GM19452 (cell line): Measurements from ENCODE around the gene CENPS.
"Not testable (repeated sequence)": the region's sequence is repeated elsewhere in the genome, so short reads cannot be mapped to it uniquely, and the experiment has no call there.

ENCODE experiments used
- ATAC-seq: cut with Tn5 transposase; IDR thresholded peaks from one replicate; pipeline ENCODE4 v1.9.1; 2021; ENCODE audit not compliant: unreplicated experiment

Gene CENPS

GRCh38 chr1:10450156-10450814, 20.1 kb downstream of the CENPS start:
- no peak for ATAC-seq

DNA sequence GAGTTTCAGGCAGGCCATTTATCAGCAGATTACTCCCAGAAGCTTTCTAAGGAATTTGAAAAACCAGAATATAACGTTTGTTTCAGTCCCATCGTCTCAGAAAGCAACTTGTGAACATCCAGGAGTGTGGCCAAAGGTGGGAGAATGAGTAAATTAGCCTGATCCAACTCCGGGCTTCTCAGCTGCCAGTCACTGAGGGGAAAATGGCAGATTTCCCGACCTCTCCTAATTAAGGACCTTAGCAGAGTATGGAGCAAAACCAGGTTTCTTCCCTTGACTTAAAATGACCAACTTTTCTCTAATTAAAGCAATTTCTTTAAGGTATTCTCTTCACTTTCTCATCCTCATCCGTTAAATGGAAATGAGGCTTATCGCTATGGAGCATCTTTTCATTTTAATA, 20.6 kb downstream of the CENPS start:
- ATAC-seq = no peak

DNA sequence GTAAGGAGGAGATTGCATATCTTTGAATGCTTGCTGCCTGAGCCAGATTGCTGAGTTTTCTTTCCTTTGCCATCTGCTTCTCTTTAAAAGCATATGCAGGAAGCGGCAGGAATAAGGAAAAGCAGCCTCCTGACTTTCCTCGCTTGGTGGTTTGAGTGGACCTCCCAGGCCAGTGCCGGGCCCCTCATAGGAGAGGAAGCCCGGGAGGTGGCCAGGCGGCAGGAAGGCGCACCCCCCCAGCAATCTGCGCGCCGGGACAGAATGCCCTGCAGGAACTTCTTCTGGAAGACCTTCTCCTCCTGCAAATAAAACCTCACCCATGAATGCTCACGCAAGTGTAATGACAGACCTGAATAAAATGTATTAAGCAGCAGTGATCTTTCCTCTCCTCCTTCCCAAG, 21.1 kb downstream of the CENPS start:
- ATAC-seq = no peak

DNA sequence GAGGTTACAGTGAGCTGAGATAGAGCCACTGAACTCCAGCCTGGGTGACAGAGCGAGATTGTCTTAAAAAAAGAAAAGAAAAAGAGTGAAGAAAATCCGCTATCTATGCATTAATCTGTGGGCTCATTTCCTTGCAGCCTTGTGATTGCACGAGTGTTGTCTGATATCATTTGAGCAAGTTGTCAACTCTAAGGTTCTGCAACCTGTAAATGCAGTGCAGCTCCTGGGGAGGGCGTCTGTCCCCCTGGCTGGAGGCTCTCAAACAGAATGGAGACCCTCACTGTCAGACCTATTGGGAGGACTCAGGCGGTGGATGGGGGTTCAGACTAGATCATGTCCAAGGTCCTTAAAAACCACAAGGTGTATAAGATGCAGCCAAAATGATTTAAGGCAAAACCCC, 25.8 kb downstream of the CENPS start:
- no peak for ATAC-seq

DNA sequence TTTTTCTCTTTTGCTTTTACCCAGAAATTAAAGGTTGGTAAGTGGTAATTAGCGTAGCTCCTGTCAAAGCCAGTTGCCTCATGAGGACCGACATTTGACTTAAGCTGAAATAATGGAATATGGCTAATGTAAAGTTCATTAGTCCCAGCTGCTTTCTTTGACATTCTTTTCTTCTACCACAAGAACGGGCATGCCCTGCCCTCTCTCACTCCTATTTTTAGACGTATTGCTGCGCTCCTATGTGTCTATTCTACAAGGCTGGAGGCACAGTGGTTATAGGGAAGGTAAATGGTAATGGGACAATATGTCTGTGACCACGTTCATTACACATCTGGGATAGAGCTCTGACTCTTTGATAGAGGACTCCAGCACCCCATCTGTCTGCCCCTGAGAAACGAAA, 26.4 kb downstream of the CENPS start:
- ATAC-seq = no peak

DNA sequence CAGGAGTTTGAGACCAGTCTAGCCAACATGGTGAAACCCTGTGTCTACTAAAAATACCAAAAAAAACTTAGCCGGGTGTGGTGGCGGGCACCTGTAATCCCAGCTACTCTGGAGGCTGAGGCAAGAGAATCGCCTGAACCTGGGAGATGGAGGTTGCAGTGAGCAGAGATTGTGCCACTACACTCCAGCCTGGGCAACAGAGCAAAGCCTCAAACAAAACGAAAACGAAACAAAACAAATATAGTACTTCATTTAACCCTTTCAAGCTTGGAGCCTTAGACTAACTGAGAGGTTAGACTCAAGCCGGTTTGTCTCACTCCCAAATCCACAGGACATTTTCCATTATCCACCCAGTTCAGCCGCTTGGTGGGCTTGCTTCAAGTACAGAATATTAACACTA, 27.2 kb downstream of the CENPS start:
- ATAC-seq = not testable (repeated sequence)

DNA sequence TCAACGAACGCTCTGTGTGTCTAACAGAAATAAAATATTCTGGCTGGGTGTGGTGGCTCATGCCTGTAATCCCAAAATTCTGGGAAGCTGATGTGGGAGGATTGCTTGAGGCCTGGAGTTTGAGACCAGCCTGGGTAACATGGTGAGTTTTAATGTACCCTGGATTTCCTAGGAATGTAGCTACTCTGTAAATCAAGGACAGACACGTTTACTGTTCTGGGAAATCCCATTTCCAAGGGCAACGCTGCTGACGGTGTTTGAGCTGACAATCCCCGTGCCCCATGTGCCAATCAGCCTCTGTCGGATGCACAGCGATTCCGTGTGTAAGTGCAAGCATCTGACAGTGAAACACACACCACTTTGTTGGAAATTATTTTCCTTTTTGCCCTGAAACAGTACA, 27.6 kb downstream of the CENPS start:
- no peak for ATAC-seq

DNA sequence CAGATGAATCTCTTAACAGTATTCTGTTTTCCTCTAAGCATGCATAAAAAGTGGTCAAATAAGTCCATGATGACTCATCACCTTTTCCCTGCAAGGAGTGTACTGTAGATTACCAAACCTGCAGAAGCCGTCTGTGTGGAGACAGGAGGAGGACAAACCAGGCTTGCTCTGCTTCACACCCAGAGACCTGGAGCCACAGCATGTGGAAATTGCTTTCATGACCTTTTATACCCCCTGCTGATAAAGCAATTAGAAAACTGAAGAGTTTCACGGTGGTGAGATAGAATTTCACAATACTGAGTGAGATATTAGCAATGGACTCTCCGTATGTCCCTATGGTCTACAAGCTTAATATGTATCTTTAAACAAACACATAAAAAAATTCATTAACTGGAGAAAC, 29.0 kb downstream of the CENPS start:
- ATAC-seq = no peak

DNA sequence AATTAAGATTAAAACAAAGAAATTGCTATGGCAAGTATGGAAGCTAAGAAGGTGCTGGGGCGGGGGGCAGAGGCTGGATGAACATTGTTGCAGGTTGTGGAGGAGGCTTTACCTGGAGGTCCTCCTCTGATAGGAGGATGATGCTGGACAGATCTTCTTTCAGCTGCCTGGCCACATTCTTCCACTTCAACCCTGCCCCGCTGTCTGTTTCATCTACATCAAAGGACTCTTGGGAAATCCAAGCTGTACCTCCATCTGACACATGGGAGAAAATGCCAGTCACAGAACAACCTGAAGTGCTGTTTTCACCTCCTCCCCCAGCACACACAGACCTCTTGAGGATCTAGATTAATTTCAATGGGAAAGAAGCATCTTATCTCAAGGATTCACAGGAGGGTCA, 36.8 kb downstream of the CENPS start:
- no peak for ATAC-seq

DNA sequence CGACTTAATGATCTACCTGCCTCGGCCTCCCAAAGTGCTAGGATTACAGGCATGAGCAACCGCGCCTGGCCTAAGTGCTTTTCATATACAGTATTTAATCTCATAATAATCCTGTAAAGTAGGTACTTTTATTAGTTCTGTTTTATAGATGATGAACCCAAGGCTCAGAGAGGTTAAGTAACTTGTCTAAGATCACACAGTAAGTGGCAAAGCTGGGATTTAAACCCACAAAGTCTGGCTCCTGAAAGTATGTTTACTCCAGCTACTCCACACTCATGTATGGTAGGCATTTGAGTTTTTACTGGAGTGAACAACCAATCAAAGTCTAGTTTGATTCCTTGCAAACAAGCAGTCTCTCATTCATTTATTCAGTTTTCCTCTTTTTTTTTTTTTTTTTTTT, 39.8 kb downstream of the CENPS start:
- ATAC-seq = no peak

DNA sequence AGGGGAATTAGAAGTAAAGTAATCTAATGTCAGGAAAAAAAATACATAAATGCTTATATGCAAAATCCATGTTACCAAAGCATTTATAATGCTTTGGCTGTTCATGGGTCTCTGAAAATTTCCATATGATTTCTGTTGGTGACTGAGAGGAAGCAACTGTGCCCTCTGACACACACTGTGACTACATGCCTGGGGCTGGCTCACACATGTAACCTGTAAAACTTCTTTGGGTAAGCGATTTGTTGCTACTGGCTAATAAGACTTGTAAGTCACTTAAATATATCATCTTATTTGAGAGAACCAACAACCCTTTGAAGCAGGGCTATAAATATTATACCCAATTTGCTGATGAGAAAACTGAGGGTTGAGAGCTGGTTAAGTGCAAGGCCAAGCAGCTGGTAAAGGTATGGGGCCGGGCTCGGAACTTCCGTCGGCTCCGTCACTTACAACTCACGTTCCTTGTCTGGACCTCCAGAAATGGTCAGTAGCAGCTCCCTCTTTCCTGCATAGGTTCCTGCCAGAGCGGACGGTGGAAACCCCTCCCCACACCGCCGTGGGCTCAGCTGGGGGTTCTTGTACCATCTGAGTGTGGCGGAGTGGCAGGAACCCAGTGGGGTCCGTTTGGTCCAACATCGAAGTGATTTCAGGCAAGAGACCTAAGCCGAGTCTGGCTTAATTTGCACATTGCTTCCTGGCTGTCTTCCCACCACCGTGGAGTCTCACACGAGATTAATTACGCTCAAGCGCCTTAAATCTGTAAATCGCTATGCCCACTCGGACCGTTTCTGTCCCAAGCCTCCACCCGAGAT, 41.4 kb downstream of the CENPS start:
- ATAC-seq = no peak

GRCh38 chr1:10472220-10473144, 42.2 kb downstream of the CENPS start, which contains the start of gene DFFA:
Gene DFFA, minus strand, starts transcription at chr1:10472529. Its CDS starts 71 bp downstream, at chr1:10472458.
- ATAC-seq = peak; percentile 70

GRCh38 chr1:10473145-10473765, 43.0 kb downstream of the CENPS start:
- no peak for ATAC-seq

DNA sequence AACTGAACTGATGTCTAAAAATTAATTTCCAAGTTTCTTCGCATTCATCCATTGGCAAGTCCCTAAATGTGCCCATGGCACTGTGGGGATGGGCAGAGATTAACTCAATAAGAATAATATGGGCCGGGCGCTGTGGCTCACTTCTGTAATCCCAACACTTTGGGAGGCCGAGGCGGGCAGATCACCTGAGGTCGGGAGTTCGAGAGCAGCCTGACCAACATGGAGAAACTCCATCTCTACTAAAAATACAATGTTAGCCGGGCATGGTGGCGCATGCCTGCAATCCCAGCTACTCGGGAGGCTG, 44.0 kb downstream of the CENPS start:
- not testable (repeated sequence) for ATAC-seq

DNA sequence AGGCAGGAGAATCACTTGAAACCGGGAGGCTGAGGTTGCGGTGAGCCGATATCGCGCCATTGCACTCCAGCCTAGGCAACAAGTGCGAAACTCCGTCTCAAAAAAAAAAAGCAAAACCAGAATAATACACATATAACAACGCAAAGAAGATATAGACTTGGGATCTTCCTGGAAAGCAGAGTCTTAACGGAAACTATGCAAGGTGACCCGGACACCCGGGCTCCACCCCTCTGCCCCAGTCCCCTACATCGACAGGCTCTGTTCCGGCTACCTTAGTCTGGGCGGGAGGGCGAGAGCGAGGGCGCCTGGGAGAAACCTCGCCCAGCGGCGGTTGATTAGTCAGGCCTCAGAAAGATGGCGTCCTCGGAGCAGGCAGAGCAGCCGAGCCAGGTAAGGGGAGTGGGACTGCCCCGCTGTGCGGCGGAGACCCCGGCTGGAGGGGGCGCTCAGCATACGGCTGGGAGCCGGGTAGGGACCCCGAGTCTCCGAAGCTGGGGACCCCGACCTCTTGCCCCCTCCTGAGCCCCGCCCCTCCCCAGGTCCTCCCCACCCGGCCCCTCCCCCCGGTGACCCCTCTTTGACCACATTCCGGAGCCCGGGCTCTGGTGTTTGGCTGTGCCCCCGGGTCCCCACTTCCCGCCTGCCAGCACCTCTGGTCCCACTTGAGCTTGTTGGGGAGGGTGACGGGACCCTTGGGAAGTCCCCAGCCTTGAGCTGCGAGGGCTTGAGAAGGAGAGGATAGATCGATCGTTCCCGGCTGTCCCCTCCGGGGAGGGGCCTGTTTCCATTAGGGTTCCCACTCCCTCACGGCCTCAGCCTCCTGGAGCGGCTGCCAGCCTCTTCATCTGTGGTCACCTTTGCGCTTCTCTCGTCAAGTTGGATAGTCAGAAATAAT, 44.6 kb downstream of the CENPS start, which contains the start of gene PEX14:
PEX14 (plus strand) TSS at position 338 of the 895 bp plus-strand sequence; CDS start at position 355, 17 bp downstream.
- peak; percentile 57 for ATAC-seq

DNA sequence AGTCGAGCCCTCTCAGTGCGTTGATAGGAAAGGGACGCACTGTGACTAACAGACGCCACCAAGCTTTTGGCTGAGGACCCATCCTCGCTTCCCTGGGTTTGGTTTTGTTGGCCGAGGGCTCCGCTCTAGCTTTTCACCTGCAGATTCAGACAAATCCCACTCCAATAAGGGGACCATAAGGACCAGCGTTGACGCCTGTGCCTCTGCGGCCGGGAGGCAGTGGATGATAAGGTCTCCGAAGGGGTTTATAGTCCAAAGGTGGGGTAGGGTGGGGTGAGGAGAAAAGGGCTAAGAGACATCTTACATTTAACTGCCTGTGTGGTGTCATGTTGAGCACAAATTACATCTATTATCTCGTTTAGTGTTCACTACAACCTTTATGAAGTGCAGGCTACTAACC, 45.3 kb downstream of the CENPS start:
- ATAC-seq = no peak

GRCh38 chr1:10479296-10479695, 49.1 kb downstream of the CENPS start:
- ATAC-seq = no peak

DNA sequence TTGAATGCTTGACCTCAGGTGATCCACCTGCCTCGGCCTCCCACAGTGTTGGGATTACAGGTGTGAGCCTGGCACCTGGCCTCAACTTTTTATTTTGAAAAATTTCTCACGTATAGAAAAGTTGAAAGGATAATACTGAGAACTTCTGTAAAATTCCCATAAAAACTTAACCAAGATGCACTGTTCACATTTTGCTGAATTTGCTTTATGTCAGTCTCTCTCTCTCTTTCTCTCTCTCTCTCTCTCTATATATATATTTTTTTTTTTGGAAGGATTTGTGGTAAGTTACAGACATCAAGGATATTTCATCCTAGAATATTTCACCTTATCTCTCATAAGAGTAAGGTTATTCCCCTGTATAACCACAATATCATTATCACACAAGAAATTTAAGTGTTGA, 50.4 kb downstream of the CENPS start:
- no peak for ATAC-seq

GRCh38 chr1:10484521-10484920, 54.3 kb downstream of the CENPS start:
- no peak for ATAC-seq
